ENCODE results near the gene TRIM45. TPM values are rescaled to one million over a fixed set of nuclear protein-coding genes. Genes with fewer than 3 reads are reported as not detected.
"Not testable (repeated sequence)": the region's sequence is repeated elsewhere in the genome, so short reads cannot be mapped to it uniquely, and the experiment has no call there.

TRIM45 gene
- total and polyA plus RNA-seq, 12 donors: 0.85 to 44.0 (median 5.0) TPM

DNA sequence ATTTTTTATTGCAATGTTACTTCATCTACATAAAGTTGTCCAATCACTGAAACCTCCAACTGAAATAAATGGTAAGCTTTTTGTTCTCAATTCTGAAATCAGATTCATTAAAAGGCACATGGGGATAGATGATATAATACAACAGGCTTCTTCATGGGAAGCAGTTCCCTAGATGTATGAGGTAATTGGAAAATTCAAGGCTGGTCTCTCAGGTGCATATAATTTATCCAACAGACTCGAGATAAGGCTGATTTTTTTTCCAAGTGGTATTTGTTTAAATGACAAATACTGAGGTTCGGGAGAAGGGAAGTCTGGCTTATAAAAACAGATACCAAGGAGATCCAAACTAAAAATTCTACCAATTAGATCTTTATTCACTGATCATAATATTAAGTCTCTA is 14.2 kb downstream of the TRIM45 start:
- WGBS, 4 donors: 52 to 66% (median 62%) methylated on average over 2 of the region's 2 CpGs
- Histone ChIP-seq H3K4me3 (no peak overlapping the region), H3K4me1 (replicated peaks in 1 of 2) (no peaks in the 10 kb centered on the region), H3K36me3 (replicated peaks in 1 of 2) (no peaks in the 10 kb centered on the region), H3K27me3 (no peaks in the 10 kb centered on the region), H3K27ac (no peak overlapping the region), H3K9me3 (replicated peaks in 1 of 3) (no peaks in the 10 kb centered on the region)
- intact Hi-C loops (cut with DNase I): no loop called here
- no peak for DNase-seq
- TF ChIP-seq, protein P1, sequence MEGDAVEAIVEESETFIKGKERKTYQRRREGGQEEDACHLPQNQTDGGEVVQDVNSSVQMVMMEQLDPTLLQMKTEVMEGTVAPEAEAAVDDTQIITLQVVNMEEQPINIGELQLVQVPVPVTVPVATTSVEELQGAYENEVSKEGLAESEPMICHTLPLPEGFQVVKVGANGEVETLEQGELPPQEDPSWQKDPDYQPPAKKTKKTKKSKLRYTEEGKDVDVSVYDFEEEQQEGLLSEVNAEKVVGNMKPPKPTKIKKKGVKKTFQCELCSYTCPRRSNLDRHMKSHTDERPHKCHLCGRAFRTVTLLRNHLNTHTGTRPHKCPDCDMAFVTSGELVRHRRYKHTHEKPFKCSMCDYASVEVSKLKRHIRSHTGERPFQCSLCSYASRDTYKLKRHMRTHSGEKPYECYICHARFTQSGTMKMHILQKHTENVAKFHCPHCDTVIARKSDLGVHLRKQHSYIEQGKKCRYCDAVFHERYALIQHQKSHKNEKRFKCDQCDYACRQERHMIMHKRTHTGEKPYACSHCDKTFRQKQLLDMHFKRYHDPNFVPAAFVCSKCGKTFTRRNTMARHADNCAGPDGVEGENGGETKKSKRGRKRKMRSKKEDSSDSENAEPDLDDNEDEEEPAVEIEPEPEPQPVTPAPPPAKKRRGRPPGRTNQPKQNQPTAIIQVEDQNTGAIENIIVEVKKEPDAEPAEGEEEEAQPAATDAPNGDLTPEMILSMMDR (IDR thresholded peaks at IDR 0.05): no peak
- TF ChIP-seq POLR2A (IDR thresholded peaks at IDR 0.05): no peak

DNA sequence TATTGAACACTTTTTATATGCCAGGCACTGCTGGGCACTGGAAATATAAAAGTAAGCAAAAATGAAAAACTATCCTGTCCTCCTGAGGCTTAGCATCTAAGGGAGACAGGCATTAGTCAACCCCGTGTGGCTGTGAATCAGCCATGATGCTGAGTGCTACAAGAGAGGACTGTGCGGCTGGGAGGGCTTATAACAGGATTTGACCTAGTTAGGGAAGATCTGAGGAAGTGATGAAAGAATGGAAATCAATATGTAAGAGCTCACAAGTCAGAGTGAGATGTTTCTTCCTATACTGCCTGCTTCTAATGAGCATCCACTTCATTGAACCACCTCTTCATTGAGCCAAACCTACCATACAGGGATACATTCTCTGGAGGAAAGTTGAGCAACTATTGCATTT is 15.1 kb downstream of the TRIM45 start:
- Histone ChIP-seq H3K4me3 (no peak overlapping the region), H3K36me3 (replicated peaks in 1 of 2) (no peaks in the 10 kb centered on the region), H3K27me3 (no peaks in the 10 kb centered on the region), H3K4me1 (replicated peaks in 1 of 2) (no peaks in the 10 kb centered on the region), H3K9me3 (replicated peaks in 1 of 3) (no peaks in the 10 kb centered on the region), H3K27ac (no peak overlapping the region)
- TF ChIP-seq, protein P1 (IDR thresholded peaks at IDR 0.05): no peak
- no peak for TF ChIP-seq POLR2A (IDR thresholded peaks at IDR 0.05)
- intact Hi-C loops (cut with DNase I): no loop called here
- DNase-seq: no peak
- 87 to 92% (median 89%) methylated on average over 2 of the region's 2 CpGs for WGBS, 4 donors

DNA sequence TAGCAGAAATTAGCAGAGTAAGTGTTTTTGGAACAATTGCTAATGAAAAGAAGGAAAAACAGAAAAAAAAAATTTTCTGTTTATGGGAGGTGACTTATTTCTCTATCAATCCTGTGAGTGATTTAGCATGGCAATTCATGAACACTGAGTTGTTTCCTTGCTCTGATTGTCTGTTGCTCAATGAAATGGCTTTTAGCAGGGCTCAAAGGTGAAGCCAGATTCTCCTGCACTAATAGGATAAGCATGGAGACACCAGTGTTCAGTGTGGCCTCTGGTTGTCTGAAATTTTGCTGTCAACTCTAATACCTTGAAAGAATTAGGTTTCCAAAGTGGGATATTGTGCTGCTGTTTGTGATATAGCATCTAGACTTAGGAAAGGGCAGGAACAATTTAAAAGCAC is 15.8 kb downstream of the TRIM45 start:
- Histone ChIP-seq H3K4me1 (replicated peaks in 1 of 2) (no peaks in the 10 kb centered on the region), H3K9me3 (replicated peaks in 1 of 3) (no peaks in the 10 kb centered on the region), H3K27me3 (no peaks in the 10 kb centered on the region), H3K36me3 (replicated peaks in 1 of 2) (no peaks in the 10 kb centered on the region), H3K4me3 (no peak overlapping the region), H3K27ac (no peak overlapping the region)
- no peak for DNase-seq
- no peak for TF ChIP-seq POLR2A (IDR thresholded peaks at IDR 0.05)
- TF ChIP-seq, protein P1 (IDR thresholded peaks at IDR 0.05): no peak
- intact Hi-C loops (cut with DNase I): no loop called here

DNA sequence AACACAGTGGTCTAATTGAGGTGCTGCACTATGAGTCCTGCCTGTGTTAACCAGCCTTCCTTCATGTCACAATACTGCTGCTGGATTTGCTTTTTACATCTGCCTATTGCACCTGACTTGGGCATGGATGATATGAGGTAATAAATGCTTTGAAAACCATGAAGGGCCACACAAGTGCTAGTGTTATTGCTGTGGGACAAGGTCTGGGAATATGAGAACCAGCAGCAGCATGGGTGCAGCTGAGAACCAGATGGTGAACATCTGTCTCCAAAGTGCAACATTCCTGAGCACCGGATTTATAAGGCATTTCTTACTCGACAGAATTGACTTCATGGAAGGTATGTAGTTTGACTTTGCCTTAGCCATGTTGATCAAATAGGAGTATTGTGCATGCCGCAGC is 16.6 kb downstream of the TRIM45 start:
- no peak for TF ChIP-seq POLR2A (IDR thresholded peaks at IDR 0.05)
- TF ChIP-seq, protein P1 (IDR thresholded peaks at IDR 0.05): no peak
- no peak for DNase-seq
- 77 to 86% (median 82%) methylated on average over 3 of the region's 3 CpGs for WGBS, 4 donors
- no peaks in the 10 kb centered on the region for H3K36me3 ChIP-seq (replicated peaks in 1 of 2)
- no peak overlapping the region for H3K27ac ChIP-seq
- H3K4me3 ChIP-seq: no peak overlapping the region
- no peaks in the 10 kb centered on the region for H3K4me1 ChIP-seq (replicated peaks in 1 of 2)
- no peaks in the 10 kb centered on the region for H3K27me3 ChIP-seq
- intact Hi-C loops (cut with DNase I): no loop called here
- no peaks in the 10 kb centered on the region for H3K9me3 ChIP-seq (replicated peaks in 1 of 3)

GRCh38 chr1:117101858-117102257 is 19.7 kb downstream of the TRIM45 start:
- H3K27me3 ChIP-seq; H3K4me1 ChIP-seq (replicated peaks in 1 of 2); intact Hi-C loops (cut with DNase I); H3K9me3 ChIP-seq (replicated peaks in 1 of 3); H3K36me3 ChIP-seq (replicated peaks in 1 of 2); H3K4me3 ChIP-seq; DNase-seq; H3K27ac ChIP-seq: not testable (repeated sequence)
- WGBS, 4 donors: 95 to 100% (median 97%) methylated on average over 3 of the region's 3 CpGs
